Left lung (tissue), 10 donors: ENCODE measurements around the gene FERMT2. TPM values are rescaled to one million over a fixed set of nuclear protein-coding genes. Genes with fewer than 3 reads are reported as not detected.

Source experiments
- ATAC-seq: fragments of 200-7000 bp; cut with Tn5 transposase; one replicate; pipeline ENCODE4 v1.9.1; 2020; ENCODE audit warnings: moderate library complexity
- DNase-seq, 4 donors: peaks; one replicate each; pipeline ENCODE4 v3.0.0-alpha.2; 2013 to 2020
- H3K27ac ChIP-seq, 2 donors: fragments of 200-600 bp; sonication (generic) in 1 of 2; one replicate each; pipeline versions ENCODE4 v1.5.0 to v1.8.0; 2020 to 2021
- H3K27me3 ChIP-seq, 2 donors: fragments of 200-600 bp; sonication (generic) in 1 of 2; one replicate each; pipeline versions ENCODE4 v1.5.0 to v1.8.0; 2020 to 2021
- H3K36me3 ChIP-seq, 2 donors: fragments of 200-600 bp; sonication (generic) in 1 of 2; one replicate each; pipeline versions ENCODE4 v1.5.0 to v1.8.0; 2020 to 2021
- H3K4me1 ChIP-seq, 2 donors: fragments of 200-600 bp; one replicate each; pipeline ENCODE4 v1.8.0; 2021
- H3K4me3 ChIP-seq, 2 donors: fragments of 200-600 bp; sonication (generic) in 1 of 2; one replicate each; pipeline versions ENCODE4 v1.5.0 to v1.8.0; 2020 to 2021; ENCODE audit warnings: mild to moderate bottlenecking in 1 of 2
- H3K9me3 ChIP-seq, 2 donors: fragments of 200-600 bp; sonication (generic) in 1 of 2; one replicate each; pipeline versions ENCODE4 v1.5.0 to v1.8.0; 2020 to 2021
- intact Hi-C, 2 donors: fragments of 100-400 bp; cut with DNase I; formaldehyde crosslinking; loops; one replicate each; pipeline versions ENCODE4 v1.11.2 to v1.14.2; 2022
- polyA plus RNA-seq, 6 donors: library from polyadenylated mRNA; unstranded; fragments of 120-200 nt; gene quantifications; one replicate each; pipeline ENCODE4 v1.2.1, GENCODE V29; 2013; ENCODE audit not compliant: insufficient read length in 6 of 6
- total RNA-seq, 2 donors: library from RNA; stranded (reverse); fragmentation: NEBNext Ultra II Directional; extraction: Animal tissue kit (Norgen Biotek cat#: 25700); gene quantifications; one replicate each; pipeline ENCODE4 v1.2.1, GENCODE V29; 2021
- TF ChIP-seq, protein P1 (sequence below), 2 donors: fragments of 200-600 bp; sonication (generic) in 1 of 2; IDR thresholded peaks; one replicate each; pipeline versions ENCODE4 v1.5.0 to v1.8.0; 2021; ENCODE audit warnings: antibody characterized with exemption in 2 of 2
- donor health status: DM: no; HTN: yes; CAD: no.
- donor health status: DM: no; HTN: no; CAD: no.

Gene FERMT2
- total and polyA plus RNA-seq, 8 donors = 93.4 to 148 (median 131) TPM

DNA sequence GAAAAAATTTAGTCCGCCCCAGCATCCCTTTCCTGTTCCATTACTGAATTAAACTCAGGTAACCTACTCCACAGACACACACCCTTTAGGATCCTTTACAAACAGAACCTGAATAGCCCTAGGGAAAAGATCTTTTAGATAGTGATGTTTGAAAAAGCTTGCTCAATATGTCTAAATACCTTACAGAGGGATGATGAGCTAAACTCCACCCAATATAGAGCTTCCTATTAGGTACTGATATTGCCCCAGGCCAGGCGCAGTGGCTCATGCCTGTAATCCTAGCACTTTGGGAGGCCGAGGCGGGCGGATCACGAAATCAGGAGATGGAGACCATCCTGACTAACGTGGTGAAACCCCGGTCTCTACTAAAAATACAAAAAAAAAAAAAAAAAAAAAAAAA lies 50.1 kb downstream of the FERMT2 start:
- intact Hi-C loops = no loop called here
- H3K9me3 ChIP-seq = no peaks in the 10 kb centered on the region
- no peak overlapping the region for H3K27ac ChIP-seq
- TF ChIP-seq, protein P1, sequence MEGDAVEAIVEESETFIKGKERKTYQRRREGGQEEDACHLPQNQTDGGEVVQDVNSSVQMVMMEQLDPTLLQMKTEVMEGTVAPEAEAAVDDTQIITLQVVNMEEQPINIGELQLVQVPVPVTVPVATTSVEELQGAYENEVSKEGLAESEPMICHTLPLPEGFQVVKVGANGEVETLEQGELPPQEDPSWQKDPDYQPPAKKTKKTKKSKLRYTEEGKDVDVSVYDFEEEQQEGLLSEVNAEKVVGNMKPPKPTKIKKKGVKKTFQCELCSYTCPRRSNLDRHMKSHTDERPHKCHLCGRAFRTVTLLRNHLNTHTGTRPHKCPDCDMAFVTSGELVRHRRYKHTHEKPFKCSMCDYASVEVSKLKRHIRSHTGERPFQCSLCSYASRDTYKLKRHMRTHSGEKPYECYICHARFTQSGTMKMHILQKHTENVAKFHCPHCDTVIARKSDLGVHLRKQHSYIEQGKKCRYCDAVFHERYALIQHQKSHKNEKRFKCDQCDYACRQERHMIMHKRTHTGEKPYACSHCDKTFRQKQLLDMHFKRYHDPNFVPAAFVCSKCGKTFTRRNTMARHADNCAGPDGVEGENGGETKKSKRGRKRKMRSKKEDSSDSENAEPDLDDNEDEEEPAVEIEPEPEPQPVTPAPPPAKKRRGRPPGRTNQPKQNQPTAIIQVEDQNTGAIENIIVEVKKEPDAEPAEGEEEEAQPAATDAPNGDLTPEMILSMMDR (IDR thresholded peaks at IDR 0.05) = no peak
- H3K4me3 ChIP-seq = no peak overlapping the region
- DNase-seq = no peak
- no peaks in the 10 kb centered on the region for H3K27me3 ChIP-seq
- peaks cover 0 to 9% of the 10 kb centered on the region in 2 donors for H3K36me3 ChIP-seq
- peaks cover 0 to 11% of the 10 kb centered on the region in 2 donors for H3K4me1 ChIP-seq
- ATAC-seq = no peak

DNA sequence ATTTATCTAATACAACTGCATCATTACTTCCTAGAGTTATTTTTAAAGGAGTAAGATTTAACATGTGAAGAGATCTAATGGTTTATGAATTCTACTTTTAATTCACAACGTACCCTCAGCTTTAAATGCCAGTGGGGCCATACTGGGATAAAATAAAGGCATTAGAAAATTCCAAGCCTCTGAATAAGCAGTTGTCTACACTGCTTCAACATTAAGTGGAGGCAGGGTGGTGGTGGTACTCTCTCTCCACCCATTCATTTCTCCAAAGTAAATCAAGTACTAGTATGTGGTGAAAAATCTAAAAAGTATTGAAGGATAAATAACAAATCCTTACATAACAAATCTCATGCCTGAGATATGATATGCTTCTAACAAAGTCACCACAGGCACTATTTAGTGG lies 52.4 kb downstream of the FERMT2 start:
- H3K4me1 ChIP-seq = peaks cover 7 to 14% of the 10 kb centered on the region in 2 donors
- ATAC-seq (no peak), DNase-seq (no peak)
- no peak overlapping the region for H3K27ac ChIP-seq
- H3K27me3 ChIP-seq = no peaks in the 10 kb centered on the region
- no peak overlapping the region for H3K4me3 ChIP-seq
- peaks cover 0 to 9% of the 10 kb centered on the region in 2 donors for H3K36me3 ChIP-seq
- H3K9me3 ChIP-seq = no peaks in the 10 kb centered on the region
- TF ChIP-seq, protein P1 (IDR thresholded peaks at IDR 0.05) = no peak
- intact Hi-C loops = no loop called here

DNA sequence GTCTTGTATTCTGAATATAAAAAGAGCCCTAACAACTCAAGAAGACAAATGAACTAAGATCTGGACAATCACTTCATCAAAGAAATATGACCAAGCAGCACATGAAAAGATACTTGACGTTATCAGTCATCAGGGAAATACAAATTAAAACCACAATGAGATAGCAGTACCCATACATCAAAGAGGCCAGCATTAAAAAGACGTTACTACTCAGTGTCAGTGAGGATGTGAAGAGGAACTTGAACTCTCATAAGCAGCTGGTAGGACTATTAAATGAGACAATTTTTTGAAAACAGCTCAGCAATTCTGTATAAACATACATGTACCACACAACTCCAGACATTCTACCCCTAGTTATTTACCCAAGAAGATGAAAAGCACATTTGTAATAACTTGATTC lies 55.9 kb downstream of the FERMT2 start:
- Histone ChIP-seq H3K27ac (no peak overlapping the region), H3K27me3 (no peaks in the 10 kb centered on the region), H3K9me3 (no peaks in the 10 kb centered on the region), H3K4me3 (no peak overlapping the region), H3K4me1 (peaks cover 4 to 7% of the 10 kb centered on the region in 2 donors), H3K36me3 (peaks cover 0 to 11% of the 10 kb centered on the region in 2 donors)
- ATAC-seq (no peak), DNase-seq (no peak)
- TF ChIP-seq, protein P1 (IDR thresholded peaks at IDR 0.05) = no peak
- intact Hi-C loops = no loop called here

DNA sequence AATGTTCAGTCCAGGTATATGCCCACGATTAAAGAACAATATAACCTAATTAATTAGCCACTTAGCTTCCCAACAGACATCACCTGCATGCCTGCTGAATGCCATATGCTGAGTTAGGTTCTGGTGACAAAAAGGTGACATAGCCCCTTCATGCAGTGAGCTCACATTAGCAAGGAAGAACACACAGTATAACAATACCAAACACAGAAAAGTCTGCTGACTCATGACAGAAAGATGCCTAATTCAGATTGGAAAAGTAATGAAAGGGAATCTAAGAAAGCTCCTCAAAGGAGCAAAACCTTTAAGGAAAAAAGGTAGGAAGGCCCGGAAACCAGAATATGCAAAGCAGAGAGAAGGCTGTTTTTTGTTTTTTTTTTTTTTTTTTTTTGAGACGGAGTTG lies 59.0 kb downstream of the FERMT2 start:
- peaks cover 0 to 21% of the 10 kb centered on the region in 2 donors for H3K36me3 ChIP-seq
- H3K4me1 ChIP-seq = peaks cover 4 to 7% of the 10 kb centered on the region in 2 donors
- no peak for DNase-seq
- intact Hi-C loops = no loop called here
- no peaks in the 10 kb centered on the region for H3K27me3 ChIP-seq
- no peak for ATAC-seq
- no peaks in the 10 kb centered on the region for H3K9me3 ChIP-seq
- TF ChIP-seq, protein P1 (IDR thresholded peaks at IDR 0.05) = no peak
- no peak overlapping the region for H3K27ac ChIP-seq
- no peak overlapping the region for H3K4me3 ChIP-seq

DNA sequence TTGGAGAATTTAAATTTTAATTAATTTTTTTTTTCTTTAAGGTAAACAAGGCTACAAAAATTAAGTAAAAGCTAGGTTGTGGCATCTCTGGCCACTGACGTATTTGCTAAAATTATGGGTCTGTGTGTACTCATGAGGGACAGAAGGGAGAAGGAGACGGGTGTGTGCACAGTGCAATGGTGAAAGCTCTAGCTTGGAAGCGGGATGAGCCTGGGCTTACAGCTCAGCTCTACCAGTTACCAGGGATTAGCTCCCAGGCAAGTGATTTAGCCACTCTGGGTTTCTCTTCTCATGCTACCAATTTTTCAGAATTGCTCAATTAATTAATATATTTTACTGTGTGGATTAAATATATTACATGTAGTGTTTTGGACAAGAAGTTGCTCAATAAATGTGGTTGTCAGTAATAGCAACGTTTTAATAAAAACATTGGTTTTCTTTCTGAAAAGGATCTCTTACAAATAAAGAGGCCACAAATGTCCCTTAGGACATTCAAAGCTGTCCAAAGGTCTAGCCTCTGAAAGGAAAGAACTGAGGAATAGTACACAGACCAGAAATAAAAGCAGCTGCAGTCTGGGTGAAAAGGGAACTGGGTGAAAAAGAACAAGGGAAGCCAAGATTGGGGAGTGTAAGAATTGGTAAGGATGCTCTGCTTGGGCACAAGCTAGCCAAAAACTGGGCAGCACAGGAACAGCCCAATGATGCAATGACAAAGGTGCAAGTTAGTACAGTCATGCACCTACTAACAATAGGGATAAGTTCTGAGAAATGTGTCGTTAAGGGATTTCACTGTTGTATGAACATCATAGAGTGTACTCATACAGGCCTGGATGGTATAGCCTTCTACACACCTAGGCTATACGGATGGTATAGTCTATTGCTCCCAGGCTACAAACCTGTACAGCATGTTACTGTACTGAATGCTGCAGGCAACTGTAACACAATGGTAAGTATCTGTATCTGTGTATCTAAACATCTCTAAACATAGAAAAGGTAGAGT lies 61.7 kb downstream of the FERMT2 start:
- Histone ChIP-seq H3K27me3 (no peaks in the 10 kb centered on the region), H3K27ac (no peak overlapping the region), H3K36me3 (peaks cover 0 to 21% of the 10 kb centered on the region in 2 donors), H3K9me3 (no peaks in the 10 kb centered on the region), H3K4me3 (no peak overlapping the region), H3K4me1 (peaks cover 0 to 4% of the 10 kb centered on the region in 2 donors)
- ATAC-seq (no peak), DNase-seq (no peak)
- TF ChIP-seq, protein P1 (IDR thresholded peaks at IDR 0.05) = no peak
- intact Hi-C loops = no loop called here
